CD4-positive, alpha-beta T cell treated with Interleukin-1 beta for 1 hour (primary cell): Measurements from ENCODE around the gene HIPK2.

Experiments used
- DNase-seq, 2 donors: peaks; one replicate each; pipeline ENCODE4 v3.0.0-alpha.2; 2020 to 2022

The HIPK2 gene

DNA sequence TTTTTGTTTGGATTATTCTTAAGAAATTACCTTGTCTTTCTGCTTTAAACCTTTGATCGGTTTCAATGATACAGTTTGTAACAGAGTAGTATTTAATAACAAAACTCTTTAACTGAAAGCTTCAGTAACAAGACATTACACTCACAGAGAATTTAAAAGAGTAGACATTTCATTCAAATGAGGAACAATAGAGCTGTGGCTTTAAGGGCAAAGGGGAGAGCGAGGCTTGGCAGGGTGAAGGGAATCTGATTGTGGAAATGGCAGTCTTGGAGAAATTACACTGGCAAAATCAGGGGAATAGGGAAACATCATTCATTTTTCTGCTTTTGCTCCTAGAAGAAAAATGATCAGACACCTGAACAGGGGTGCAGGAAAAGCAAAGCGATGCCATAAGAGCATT lies 5.1 kb upstream of the HIPK2 start:
- DNase-seq: no peak

DNA sequence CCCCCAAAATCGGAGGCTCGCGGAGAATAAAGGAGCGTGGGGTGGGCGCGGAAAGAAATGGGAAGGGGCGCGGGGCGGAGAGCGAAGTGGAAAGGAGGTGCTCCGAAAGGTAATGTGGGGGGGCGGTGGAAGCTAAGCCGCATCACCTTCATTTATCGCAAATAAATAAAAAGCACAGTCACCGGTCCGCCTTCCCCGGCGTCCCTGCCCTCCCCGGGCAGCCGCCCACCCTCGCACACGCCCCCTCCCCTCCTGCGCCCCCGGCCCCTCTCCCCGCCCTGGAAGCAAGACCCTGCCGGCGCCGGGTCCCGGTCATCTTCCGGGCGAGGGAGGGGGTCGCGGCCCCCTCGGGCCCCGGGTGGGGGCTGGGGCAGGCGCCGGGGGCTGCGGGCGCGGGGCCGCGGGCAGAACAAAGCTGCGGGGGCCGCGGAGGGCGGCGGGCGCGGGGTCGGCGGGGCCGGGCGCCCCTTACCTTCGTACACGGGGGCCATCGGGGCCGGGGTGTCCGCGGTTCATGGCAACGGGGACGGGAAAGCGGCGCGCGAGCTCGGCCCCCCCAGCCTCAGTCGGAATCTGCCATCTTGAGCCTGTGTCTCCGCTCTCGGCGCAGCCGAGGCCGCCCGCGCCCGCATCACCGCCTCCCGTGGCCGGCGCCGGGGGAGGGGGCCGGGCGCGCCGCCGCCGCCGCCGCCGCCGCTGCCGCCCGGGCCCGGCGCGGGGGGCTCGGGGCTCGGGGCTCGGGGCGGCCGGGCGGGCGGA lies 486 bp downstream of the HIPK2 start:
- peak; percentile 48 to 51 for DNase-seq

DNA sequence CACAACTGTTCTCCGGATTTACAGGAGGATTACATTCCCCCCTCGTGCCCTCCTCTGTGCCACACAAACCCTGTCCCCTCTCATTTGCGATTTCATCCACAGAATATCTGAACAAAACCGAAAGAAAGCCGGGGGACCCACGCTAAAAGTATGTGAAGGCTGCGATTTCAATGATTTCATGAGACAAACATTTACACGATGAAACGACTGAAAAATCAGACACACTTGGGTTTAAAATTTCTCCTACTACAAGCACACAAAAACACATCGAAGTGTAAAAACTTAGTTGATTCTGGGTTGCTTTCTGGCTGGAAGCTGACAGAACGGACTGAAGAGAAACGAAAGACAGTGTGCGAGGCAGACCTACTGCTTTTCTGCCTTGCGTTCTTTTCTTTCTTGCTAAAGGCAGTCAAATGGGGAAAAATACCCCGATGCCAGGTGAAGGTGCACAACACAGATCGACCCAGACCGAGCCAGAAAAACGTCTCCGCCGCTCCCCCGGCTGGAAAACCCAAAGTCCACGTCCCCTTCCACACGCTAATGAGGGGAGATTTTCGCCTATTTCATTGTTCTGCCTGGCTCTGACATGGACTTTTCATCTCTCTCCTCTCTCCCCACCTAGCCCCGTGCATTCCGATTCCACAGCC lies 1.2 kb downstream of the HIPK2 start:
- peak in 1 of 2 donors; percentile 33 for DNase-seq

DNA sequence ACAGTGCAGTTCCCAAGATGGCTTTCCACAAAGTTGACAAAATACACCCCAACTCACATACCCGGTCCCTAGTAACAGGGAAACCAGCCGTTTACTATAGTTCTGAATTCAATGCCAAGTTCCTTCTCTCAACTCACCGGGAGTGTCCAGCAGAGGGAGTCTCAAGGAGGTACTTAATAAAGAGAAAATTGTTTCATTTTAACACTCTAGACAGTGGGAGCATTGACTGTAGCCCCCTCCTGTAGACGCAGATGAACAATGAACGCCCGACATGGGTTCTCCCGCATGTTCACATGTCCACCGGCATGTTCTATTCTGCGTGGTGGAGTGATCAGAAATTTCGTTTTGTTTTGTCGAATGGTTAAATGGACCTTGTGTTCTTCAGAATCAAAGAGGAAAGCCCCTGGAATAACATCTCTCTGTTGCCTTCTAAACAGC lies 1.9 kb downstream of the HIPK2 start:
- DNase-seq: peak; percentile 61 to 70

DNA sequence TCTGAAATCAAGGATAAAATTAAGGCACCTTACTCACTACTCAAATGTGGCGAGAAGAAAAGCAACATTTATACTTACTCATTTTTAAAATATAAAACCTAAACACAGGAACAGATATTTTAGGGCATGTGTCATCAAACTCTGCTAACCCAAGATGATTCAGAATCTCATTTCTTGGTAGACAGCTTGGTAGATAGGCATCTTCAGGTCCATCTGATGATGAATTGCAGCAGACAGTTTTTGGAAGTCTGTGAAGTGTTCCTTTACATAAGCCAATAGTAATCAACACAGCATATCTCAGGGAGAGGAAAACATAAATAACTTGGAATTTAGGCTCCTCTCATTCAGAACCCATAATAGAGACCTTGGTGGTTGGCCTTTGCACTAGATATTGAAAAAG lies 3.4 kb downstream of the HIPK2 start:
- DNase-seq: no peak

DNA sequence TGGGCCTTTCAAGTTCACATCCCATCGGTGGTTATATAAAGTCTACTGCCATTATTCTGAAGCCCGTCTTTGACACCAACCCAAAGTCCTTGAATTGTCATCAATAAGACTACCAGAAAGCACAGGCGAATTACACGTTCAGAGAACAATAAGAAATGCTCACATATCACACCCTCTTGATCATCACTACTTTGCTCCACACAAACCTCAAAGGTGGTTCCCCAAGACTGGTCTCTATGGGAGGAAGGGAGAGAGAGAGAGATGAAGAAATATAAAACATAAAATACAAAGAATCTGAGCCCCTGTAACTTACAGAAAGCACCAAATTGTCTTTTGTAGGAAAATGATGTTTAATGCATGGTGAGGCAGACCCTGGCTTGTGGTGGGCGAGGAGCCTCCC lies 4.4 kb downstream of the HIPK2 start:
- DNase-seq: no peak

DNA sequence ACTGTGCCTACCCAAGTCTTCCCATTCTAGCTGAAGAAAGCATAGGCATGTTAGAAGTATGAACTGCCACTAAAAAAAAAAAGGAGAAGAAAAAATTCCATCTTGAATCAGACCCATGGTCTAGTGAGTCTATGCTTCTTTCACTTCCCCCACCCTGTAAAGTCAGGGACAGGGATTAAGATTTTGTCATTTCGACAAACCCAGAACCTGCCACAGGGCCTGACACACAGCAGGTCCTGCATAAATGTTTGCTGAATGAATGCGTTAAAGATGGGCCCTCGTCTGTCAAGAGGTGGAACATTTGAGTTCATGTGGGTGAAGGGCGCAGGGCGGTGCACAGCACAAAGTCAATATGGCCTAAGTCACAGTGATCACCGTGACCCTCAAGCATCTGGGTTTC lies 4.9 kb downstream of the HIPK2 start:
- DNase-seq: no peak

DNA sequence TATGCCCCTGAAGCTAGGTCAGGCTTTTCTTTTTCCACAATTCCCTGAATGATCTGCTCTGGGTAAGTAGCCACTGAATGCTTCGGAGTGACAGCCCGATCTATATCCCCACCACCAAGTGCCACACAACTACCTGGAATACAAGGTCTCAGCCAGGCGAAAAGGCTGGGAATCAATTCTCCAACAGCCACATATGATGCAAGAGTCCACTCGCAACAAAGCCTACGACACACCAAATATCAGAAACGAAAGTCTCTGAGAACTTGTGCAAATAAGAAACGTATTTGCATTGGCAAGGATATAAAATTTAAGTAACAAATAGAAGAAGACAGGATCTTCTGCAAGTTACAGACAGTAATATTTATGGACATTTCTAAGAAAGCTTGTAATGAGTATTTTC lies 5.7 kb downstream of the HIPK2 start:
- DNase-seq: no peak

DNA sequence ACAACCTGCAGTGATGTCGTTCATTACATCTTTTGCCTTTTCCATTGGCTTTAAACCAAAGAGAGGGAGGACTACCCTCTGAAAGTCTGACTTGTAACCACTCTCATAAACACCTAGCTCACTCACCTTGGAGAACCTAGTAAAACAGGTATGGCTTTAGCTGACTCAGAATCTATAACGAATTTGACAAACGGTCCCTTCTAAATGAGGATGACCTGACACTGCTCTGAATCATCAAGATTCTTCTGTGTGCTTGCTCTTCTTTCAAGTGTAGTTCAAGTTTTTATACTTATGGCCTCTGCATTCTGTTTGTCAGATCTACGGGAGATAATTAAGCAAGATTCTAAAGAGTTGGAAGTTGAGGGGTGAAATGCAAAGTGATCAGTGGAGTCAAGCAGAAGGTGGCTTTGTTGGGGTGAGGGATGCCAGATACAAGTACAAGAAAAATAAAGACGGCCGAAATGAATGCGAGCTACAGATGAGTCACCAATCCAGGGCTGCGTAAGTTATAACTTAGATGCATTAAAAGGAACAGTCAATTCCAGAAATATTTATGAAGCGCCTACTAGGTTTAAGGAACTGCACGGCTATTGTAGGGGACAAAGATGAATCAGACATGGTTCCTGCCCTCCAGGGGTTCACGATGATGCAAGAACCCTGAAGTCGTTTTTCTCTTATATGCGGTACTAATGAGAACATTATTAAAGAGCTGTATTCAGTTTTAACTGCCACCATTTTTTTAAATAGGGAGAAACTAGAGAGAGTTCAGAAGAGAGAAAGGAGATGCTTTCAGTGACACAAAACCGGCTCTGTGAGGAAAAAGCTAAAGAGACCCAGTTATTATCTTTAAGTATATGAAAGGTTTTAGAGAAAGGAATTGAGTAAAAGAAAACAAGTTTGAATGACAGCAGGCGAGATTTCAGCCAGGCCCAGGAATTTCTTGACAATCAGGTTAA lies 6.5 kb downstream of the HIPK2 start:
- DNase-seq: peak in 1 of 2 donors; percentile 39

DNA sequence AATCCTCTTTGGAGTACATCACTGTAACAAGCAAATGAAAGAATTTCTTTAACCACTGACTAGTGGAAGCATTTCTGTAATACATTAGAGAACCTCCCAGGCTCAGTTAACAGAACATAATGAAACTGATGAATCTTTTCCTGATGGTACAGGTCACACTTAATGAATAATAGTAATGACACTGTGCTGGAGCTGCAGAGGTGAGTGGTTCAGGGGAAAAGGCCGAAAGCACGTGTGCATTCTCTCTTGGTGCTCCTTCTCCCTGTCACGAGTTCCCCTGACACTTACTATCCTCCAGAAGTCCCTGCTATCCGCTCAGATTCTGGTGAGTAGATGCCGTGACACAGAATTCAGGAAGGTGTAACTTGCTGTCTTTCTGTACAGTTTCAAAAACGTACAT lies 8.0 kb downstream of the HIPK2 start:
- no peak for DNase-seq

DNA sequence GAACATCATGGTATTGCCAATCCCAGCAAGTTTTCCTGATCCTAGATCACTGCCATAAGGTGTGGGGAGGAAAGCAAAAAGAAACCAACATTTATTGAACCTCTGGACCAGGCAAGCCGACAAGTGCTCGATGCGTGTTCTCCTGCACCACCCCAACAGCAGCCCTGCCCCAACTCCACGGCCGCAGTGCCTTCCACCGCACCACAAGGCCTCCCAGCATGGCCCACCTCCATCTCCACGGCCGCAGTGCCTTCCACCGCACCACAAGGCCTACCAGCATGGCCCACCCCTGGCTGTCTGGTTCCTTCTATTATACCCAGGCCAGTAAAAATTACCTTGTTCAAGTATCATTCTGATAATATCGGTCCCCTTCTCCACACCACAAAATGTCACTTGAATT lies 8.7 kb downstream of the HIPK2 start:
- DNase-seq: no peak

DNA sequence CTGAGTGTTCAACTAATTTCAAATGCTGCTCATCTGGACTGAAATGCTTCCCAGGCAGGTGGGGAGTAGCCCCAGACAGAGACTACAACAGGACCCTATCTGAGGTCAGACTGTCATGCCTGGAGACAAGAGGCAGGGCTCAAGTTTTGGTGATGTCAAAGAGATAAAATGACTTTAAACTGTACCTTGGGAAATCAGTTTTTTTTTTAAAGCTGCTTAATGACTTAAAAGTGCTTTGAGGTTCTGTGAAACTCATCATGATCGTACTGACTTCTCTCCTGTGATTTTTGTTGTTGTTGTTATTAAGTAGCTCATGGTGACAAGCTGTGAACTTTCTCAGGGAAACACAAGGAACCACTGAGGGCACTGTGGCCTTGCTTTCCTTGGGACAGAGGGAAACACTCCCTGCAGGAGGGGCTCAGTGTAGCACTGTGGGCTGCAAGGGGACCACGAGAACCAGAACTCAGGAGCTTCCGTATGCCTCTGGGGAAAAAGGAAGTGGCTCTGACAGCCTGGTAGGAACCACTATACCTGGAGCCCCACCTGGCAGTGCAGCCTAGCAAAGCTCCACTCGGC lies 9.5 kb downstream of the HIPK2 start:
- DNase-seq: no peak

DNA sequence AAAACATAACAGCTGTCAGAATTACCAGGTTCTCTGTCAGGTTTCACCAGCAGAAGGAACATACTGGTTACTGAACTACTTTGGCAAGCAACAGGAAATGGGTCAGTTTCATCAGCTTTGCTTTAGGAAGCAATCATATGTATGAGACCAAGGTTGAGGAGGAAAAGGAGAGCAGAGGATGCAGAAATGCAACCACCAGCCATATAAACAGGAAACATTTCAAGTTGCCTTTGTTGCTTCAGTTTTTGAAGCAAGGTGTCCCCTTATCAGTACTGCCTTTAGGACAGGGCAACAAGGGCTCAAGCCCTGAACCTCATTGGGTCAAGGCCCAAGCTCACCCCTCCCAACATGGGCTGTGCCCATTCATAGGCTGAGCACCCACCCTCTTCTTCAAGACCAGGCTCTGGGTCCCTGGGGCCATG lies 10.2 kb downstream of the HIPK2 start:
- peak in 1 of 2 donors; percentile 39 for DNase-seq

DNA sequence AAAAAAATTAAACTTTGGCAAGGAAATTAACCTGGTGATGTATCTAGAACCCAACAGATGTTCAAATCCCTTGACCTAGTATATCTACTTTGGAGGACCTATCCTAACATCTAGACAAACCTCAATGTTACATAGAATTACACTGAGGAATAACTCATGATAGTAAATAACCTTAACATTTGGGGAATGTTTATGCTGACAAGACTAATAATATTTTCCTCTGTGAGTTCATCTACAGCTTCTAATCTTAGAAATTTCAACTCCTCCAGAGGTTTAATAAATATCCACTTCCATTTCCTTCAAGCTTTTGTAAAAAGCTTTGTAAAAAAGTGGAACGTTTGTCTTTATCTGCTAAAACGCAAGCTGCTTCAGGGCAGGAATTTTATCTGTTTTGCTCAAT lies 12.7 kb downstream of the HIPK2 start:
- no peak for DNase-seq

DNA sequence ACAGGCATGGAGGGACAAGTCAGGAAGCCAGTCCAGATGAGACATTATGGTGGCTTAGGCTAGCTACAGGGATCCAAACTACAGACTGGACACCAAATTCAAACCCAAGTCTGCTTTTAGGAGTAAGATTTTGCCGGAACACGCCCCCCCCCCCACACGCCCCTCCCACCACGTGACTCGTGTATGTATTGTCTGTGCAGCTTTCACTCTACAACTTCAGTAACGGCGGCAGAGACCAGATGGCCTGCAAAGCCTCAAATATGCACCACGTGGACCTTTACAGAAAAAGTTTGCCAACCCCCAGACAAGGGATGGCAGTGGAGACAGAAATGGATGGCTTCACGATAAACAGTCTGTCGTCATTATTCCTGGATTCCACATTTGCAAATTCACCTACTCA lies 14.5 kb downstream of the HIPK2 start:
- no peak for DNase-seq

DNA sequence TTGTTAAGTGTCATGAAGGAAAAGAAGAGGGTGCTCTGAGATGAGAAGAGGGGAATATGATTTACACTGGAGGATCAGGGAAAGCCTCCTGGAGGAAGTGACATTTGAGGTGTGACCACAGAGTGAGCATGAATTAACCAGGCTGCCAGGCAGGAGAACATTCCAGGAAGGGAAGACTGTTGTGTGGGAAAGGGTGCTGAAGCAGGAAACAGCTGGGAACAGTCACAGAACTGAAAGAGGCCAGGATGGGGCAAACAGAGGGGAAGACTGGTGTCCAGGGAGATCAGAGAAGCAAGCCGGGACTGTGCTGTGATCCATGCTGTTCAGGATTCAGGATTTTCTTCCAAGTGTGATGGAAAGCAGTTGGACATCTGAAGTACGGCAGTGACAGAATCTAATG lies 14.9 kb downstream of the HIPK2 start:
- no peak for DNase-seq

DNA sequence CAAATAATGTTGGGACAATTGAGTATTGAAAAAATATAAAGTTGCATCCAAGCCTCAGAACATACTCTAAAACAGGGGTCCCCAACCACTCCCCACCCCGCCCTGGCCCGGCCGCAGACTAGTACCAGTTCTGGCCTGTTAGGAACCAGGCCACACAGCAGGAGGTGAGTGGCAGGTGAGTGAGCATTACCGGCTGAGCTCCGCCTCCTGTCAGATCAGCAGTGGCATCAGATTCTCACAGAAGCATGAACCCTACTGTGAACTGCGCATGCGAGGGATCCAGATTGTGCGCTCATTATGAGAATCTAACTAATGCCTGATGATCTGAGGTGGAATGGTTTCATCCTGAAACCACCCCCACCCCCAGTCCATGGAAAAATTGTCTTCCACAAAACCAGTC lies 19.4 kb downstream of the HIPK2 start:
- no peak for DNase-seq

DNA sequence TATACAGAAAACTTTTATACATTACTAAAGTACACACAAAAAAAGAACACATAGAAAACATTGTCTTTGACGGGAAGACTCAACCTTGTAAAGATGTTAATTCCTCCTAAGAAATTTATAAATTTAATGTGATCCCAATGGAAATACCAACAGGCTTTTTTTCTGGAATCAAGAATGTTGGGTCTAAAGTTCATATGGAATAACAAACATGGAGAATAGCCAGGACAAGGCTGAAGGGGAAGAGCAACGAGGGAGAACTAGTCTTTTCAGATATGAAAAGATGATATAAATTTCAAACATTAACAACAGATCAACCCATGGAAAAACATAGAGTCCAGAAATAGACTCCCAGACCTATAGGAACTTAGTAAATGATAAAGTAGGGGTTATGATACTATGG lies 19.8 kb downstream of the HIPK2 start:
- DNase-seq: no peak

DNA sequence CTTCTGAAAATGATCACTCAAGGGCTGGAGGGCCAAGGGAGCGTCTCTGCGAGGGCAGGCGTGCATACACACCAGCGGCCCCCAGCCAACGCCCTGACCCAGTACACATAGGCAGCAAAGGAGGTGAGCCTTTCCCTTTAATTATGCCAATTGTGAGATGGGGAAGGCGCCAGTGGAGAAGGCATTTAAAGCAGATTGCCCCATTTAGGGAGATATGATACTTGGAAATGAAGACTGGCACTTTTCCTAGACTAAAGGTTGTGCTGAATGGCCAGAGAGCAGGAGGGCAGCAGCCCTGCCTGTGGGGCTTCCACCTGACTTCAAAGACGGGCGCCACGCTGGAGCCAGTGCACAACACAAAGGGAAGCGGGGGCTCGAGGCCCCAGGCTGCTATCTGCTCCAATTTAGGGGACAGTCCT lies 24.1 kb downstream of the HIPK2 start:
- DNase-seq: no peak

DNA sequence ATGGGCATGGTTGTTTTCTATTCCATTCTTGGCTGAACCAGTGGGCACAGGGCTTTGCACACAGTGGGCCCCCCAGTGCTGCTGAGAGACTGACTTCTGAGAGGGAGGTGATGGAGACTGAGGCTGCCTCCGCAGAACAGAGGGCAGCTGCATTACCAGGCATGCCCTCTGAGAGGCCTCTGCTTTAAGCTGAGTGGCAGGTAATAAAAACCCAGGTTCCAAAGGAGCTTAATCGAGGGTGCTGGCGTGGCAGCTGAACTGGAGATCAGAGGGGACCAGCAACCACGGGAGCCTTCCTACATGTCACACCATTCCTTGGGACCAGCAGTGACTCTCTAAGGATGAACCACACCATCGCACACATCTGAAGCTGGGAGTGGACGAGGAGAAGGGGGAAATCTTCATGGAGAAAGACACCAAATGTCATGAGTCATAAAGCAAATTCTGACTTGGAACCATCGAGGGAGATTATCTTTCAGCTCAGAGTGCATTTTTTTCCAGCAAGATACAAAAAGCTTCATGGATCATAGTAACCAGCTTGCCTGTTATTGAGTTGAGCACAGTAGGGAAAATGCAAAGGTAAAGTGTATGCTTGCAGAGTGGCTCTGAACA lies 24.6 kb downstream of the HIPK2 start:
- no peak for DNase-seq

DNA sequence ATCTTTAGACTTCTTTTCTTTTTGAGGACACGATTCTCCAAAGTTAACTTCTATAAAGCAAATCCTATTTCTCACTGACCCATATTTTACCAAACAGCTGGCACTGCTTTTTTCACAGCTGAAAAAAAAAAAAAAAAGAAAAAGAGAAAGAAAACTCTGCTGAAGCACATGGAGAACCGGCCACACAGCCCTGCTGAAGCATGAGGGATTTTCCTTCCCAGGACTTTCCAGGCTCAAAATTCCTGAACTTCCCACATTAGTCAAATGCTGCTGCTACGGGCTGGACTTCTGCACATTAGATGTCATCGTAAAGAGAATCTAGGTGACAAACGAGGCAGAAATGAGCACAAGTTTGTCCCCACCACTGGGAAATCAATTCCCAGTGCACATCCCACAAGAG lies 25.2 kb downstream of the HIPK2 start:
- no peak for DNase-seq

DNA sequence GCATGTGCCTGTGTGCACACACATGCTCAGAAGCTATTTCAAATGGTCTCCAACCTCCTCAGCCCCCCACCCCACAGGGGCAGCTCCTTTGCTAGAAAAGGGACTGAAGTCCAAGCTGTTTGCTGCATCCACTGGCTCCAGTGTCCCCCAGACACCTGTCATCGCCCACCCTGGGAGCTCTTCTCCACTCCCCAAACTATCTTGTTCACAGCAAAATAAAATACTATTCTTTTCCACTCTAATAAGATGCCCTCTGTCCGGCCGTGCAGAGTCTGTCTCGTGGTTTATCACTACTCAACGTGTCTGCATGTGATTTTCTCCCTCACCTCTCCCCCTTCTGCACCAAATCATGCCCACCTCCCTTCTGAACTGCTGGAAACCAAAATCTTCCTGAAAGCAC lies 25.6 kb downstream of the HIPK2 start:
- no peak for DNase-seq
